Measurements from ENCODE around the gene CADM1.

The CADM1 gene

DNA sequence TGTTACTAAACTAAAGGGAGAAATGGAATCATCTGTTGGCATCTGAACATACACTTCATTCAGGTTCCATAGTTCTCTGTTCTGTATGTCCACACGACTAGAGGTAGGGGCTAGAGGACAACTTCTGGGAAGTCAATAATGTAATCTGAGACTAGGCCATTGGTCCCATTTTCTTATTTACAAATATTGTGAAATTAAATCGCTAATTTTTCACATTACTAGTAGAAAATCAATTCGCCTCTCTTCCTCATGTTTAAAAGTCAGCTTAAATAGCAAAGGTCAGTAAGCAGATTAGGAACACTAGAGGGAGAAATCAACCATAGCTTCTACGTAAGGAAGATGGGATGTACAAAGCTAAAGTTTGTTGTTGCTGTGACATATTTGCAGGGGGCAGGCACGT lies 59.7 kb downstream of the CADM1 start:
- no peak for DNase-seq (ENCODE audit: low spot score)

GRCh38 chr11:115439969-115440540 lies 64.2 kb downstream of the CADM1 start:
- DNase-seq (ENCODE audit: low spot score): no peak

DNA sequence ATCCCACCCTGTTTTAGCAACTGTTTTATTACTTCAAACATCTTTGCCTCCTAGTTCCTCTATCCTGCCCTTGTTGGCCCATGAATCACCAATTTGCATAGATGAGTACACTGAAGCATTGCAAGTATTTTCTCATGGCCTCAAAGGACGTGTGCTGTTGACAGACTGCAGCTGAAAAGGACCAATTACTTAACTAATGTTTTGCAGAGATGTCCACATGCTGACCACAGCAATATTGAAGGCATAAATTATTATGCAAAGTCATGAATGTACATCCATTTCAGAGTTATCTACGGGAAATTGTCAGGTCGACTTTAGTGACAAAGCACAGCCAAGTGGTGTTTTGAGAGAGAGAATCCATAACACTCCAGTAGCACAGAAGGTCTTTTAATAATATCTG lies 64.8 kb downstream of the CADM1 start:
- no peak for DNase-seq (ENCODE audit: low spot score)

- DNase-seq (ENCODE audit: low spot score): no peak
Measured at GRCh38 chr11:115437902-115438575, 66.2 kb downstream of the CADM1 start.

DNA sequence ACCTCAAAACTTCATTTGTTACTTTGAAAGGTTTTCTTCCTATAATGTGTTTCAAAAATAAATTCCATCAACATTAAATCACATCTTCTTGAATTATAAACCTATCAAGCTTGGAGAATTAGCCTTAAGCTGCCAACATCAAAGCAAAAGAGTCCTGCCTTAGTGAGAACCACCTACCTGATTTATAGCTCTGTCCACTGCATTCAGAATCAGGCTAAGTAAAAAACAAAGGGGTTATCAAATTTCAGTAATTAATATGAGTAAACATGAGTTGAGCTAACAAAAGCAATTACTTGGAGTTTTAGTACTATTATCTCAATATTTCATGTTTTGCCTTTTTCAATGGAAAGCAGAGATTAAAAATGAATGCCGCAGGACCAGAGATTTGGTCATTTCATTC lies 73.9 kb downstream of the CADM1 start:
- DNase-seq (ENCODE audit: low spot score): no peak

DNA sequence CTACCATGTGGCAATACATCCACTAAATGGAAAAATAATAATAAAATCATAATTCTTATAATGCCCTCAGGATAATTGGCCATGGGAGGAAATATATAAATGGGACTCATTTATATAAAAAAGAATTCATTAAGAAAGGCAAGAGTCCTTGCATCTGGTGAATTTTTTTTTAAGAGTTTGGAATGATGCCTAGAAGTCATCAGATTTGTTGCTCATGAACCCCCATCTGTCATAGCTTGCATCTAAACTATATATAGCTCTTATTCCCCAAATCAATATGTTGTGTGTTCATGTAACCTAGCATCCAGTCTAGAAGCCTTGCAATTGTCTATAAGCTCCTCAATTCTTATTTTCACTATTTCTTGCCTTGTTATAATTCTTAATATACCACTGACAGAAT lies 75.9 kb downstream of the CADM1 start:
- DNase-seq (ENCODE audit: low spot score): no peak

- DNase-seq (ENCODE audit: low spot score): no peak
Measured at GRCh38 chr11:115425816-115426215, 78.4 kb downstream of the CADM1 start.

- no peak for DNase-seq (ENCODE audit: low spot score)
Measured at GRCh38 chr11:115425250-115425649, 79.0 kb downstream of the CADM1 start.

- no peak for DNase-seq (ENCODE audit: low spot score)
Measured at GRCh38 chr11:115423728-115424459, 80.3 kb downstream of the CADM1 start.

DNA sequence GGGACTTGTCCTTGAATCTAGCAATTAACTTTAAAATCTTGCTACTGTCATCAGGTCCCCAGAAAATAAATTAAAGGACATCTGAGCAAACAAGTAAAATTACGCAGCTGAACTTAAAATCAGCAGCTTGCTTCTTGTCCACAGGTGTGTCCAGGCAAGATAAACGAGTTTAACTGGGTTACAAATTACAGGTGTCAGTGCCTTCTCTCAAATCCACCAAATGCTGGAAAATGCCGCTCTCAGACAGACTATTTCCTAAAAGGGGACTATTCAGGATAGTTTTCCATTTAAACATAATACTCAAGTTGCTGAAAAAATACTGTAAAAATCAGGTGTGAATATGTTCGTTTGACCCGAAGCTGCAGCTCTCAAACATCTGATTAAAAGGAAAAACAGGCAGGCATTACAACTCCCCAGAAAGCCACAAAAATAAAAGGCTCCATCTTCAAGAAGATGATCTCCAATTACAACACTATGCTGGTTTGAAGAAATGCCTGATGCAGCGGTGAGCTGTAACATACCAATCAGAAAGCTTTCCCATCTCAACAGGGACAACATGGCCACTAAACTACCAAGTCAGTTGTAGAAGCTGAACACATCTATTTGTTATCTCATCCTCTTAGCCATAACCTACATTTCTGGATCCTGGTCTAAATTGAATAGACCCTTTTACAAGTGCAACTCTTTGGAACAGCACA lies 82.1 kb downstream of the CADM1 start:
- DNase-seq (ENCODE audit: low spot score): no peak

DNA sequence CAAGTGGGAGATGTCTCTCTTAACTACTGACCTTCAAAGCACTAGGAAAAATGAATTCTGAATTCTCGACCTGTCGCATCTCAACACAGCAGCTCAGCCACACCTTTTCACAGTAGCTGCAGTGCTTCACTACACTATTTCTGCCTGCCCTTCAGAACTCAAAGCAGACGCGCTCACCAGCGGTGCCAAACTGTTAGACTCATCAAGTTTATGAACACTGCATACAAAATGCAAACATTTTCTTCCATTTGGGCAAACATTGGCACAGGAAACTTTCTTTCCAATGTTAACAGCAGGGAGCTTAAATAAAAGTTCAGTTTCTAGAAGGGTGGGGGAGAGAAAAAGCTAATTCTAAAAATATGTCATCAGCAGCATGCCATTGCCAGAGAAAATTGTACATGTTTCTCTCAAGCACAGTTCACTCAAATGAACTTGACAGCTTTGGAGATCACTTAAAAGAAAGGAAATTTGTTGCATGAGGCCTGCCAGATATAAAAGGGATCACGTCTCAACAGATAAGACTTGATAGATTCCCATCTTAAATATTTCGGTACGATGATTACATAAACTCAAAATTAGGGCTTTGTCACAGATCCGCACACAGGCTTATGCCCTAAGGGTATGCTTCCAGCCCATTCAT lies 82.7 kb downstream of the CADM1 start:
- DNase-seq (ENCODE audit: low spot score): no peak

DNA sequence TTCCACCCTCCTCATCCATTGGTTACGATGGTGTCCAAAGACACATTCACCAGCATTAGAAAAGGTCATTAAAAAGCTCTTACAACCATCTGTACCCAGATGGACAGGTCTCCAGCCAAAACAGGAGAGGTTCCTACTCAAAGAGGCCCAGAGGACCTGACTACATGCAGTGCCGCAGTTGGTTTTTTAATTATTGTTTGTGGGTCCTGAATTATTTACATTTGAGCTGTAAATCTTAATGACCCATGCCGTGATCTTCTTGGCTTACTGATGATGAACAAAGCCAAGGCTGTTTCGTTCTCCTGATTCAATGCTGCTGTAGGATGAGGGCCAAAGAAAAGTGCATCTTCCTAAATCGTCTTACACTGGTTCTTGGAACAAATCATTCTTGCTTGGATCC lies 83.7 kb downstream of the CADM1 start:
- DNase-seq (ENCODE audit: low spot score): no peak

DNA sequence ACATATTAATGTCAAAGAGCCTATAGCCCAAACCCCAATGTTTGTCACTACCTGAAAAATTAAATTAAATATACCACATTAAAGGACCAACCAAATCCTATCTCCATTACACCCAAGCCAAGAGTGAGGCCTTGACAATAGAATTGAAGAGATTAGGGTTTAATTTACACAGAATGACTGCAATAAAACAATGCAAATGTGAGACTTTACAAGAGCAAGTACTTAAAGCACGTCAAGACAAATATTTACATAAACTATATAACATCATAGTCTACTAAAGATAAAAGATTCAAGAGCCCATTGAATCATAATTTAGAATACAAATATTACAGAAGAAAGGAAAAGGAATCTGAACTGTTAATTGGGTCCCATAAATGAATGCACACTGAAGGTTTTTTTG lies 85.6 kb downstream of the CADM1 start:
- DNase-seq (ENCODE audit: low spot score): no peak

DNA sequence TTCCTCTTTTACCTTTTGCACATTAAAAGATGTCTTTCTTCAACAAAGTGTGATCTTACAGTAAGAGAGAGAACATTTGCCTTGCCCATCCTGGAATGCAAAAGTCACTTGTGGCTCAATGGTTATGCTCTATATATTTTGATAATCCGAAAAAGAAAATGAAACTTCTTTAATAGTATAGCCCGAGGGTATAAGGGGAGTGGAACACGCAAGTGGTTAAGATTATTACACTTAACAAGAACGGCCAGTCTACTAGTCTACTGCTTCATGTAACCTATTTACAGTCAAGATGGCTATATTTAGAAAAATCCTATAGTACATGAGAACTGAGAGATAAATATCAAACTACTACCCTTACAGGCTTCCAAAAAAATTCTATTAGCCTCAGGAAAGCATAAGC lies 86.1 kb downstream of the CADM1 start:
- no peak for DNase-seq (ENCODE audit: low spot score)

DNA sequence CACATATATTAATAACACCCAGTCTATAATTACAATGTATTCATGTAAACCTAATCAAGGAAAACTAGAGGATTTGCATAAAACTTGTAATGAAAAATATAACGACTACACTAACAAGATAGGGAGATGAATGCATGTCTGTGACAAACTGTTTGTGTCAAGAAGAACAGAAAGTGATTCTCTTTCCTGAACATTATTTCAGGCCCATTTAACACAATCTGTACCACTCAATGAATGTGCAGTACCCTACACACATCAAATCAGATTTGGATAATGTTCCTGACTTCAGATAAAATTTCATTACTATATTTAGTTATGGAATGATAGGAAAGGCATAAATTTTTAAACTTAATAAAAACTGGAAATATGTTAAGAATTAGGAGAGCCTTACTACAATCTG lies 93.1 kb downstream of the CADM1 start:
- no peak for DNase-seq (ENCODE audit: low spot score)

GRCh38 chr11:115409691-115410220 lies 94.5 kb downstream of the CADM1 start:
- no peak for DNase-seq (ENCODE audit: low spot score)

GRCh38 chr11:115409116-115409670 lies 95.0 kb downstream of the CADM1 start:
- DNase-seq (ENCODE audit: low spot score): no peak

DNA sequence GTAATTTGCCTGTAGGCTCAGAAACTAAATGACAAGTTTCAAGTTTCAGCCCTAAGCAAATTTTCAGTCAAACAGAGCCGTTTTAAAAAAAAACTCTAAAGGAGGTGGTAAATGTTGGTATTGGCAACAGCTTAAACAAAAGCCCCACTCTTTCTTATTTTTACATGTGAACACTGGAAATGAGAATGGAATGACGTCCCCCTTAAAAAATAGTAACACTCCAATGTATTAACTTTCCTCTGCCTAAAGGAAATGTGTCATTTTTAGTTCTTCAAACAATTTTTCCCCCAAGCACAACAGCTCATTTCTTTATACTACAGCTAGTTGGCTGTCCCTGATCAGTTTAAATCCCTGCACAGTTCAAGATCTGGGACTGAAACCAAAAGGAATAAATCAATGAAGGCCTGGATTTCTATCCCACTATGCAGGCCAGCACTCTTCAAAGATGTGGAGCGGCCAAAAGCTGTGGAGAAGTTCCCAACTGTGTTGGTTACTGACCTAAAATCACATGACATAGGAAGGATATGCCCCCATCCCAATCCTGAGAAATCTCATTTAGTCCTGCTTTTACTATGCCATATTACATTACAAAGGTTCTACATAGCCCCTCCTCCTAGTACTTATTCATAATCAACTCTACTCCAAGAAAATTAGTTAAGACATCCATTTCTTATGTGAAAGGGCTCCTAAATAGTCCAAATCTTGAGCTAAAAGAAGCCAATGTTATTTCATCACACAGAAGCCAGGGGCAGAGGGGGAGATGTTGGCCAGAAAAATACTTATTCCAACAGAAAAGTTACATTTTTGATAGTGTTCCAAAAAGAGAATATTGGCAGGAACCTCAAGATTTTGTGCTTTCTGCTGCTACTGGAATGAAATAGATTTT lies 95.9 kb downstream of the CADM1 start:
- DNase-seq (ENCODE audit: low spot score): no peak

GRCh38 chr11:115407496-115407895 lies 96.7 kb downstream of the CADM1 start:
- no peak for DNase-seq (ENCODE audit: low spot score)

DNA sequence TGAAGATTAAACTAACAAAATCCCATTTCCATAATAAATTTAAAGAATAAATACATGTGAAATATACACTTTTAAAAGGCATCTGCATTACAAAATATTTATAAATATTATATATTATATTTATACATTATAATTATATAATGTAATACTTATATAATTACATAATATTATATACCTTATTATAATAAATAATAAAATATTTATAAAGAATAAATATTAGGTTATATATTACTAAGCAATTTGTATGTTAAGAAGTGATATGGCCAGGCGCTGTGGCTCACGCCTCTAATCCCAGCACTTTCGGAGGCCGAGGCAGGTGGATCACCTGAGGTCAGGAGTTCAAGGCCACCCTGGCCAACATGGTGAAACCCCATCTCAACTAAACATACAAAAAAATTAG lies 97.8 kb downstream of the CADM1 start:
- no peak for DNase-seq (ENCODE audit: low spot score)

Data from CD4-positive, alpha-beta T cell treated with Interleukin-15 for 4 hours (primary cell).